Liver (tissue), 3 donors: ENCODE data around the gene TIAM1.

Experiments used
- ATF3 ChIP-seq: IDR thresholded peaks from 2 replicates; pipeline ENCODE4 v1.6.1; 2016; ENCODE audit warnings: antibody characterized with exemption
- CTCF ChIP-seq: fragments of 150-350 bp; IDR thresholded peaks from 2 replicates; pipeline ENCODE4 v1.5.1; 2017; ENCODE audit warnings: improper control_type of control experiment, low read depth, low read length; ENCODE audit not compliant: missing input control
- GABPA ChIP-seq, 2 donors: IDR thresholded peaks in 1 of 2; conservative IDR thresholded peaks in 1 of 2; 2 replicates each; pipeline ENCODE4 v1.6.1; 2016; ENCODE audit warnings: antibody characterized with exemption in 2 of 2, mild to moderate bottlenecking in 1 of 2, moderate library complexity in 1 of 2
- HNF4G ChIP-seq: IDR thresholded peaks from 2 replicates; pipeline ENCODE4 v1.6.1; 2016; ENCODE audit warnings: antibody characterized with exemption
- JUND ChIP-seq, 2 donors: IDR thresholded peaks; 2 replicates each; pipeline ENCODE4 v1.6.1; 2016; ENCODE audit warnings: antibody characterized with exemption in 2 of 2
- MAX ChIP-seq: IDR thresholded peaks from 2 replicates; pipeline ENCODE4 v1.6.1; 2016; ENCODE audit warnings: antibody characterized with exemption
- RAD21 ChIP-seq, 2 donors: IDR thresholded peaks; 2 replicates each; pipeline ENCODE4 v1.6.1; 2016; ENCODE audit warnings: antibody characterized with exemption in 2 of 2, mild to moderate bottlenecking in 2 of 2
- REST ChIP-seq: IDR thresholded peaks from 2 replicates; pipeline ENCODE4 v1.6.1; 2016; ENCODE audit warnings: antibody characterized with exemption, mild to moderate bottlenecking
- SP1 ChIP-seq: IDR thresholded peaks from 2 replicates; pipeline ENCODE4 v1.6.1; 2018; ENCODE audit warnings: antibody characterized with exemption, mild to moderate bottlenecking
- TAF1 ChIP-seq: conservative IDR thresholded peaks from 2 replicates; pipeline ENCODE4 v1.6.1; 2016; ENCODE audit warnings: antibody characterized with exemption, mild to moderate bottlenecking
- YY1 ChIP-seq: IDR thresholded peaks from 2 replicates; pipeline ENCODE4 v1.6.1; 2016; ENCODE audit warnings: antibody characterized with exemption, mild to moderate bottlenecking
- ZBTB33 ChIP-seq: IDR thresholded peaks from 2 replicates; pipeline ENCODE4 v1.6.1; 2016; ENCODE audit warnings: antibody characterized with exemption
- donor health status: healthy.
- donor health status: healthy.

GRCh38 chr21:31103163-31103562 is 240.9 kb downstream of the TIAM1 start:
- TF ChIP-seq HNF4G (no peak), CTCF (no peak), YY1 (no peak), SP1 (no peak), REST (no peak), TAF1 (no peak), MAX (no peak), GABPA (IDR thresholded peaks at IDR 0.05 in 1 of 2, conservative IDR thresholded peaks at IDR 0.05 in 1 of 2) (no peak), ATF3 (no peak), RAD21 (IDR thresholded peaks at IDR 0.05) (no peak), ZBTB33 (no peak), JUND (IDR thresholded peaks at IDR 0.05) (no peak)
